Stimulated activated naive CD4-positive, alpha-beta T cell (primary cell): ENCODE measurements around the gene C2CD4A.

ENCODE experiments used
- DNase-seq, 6 experiments: peaks; one replicate each; lab custom pipeline; 2025; lab: John Stamatoyannopoulos, UW

C2CD4A gene

GRCh38 chr15:62059816-62060112 is 7.0 kb upstream of the C2CD4A start:
- peak in 5 of 6 experiments; percentile 38 to 76 (median 51) for DNase-seq

DNA sequence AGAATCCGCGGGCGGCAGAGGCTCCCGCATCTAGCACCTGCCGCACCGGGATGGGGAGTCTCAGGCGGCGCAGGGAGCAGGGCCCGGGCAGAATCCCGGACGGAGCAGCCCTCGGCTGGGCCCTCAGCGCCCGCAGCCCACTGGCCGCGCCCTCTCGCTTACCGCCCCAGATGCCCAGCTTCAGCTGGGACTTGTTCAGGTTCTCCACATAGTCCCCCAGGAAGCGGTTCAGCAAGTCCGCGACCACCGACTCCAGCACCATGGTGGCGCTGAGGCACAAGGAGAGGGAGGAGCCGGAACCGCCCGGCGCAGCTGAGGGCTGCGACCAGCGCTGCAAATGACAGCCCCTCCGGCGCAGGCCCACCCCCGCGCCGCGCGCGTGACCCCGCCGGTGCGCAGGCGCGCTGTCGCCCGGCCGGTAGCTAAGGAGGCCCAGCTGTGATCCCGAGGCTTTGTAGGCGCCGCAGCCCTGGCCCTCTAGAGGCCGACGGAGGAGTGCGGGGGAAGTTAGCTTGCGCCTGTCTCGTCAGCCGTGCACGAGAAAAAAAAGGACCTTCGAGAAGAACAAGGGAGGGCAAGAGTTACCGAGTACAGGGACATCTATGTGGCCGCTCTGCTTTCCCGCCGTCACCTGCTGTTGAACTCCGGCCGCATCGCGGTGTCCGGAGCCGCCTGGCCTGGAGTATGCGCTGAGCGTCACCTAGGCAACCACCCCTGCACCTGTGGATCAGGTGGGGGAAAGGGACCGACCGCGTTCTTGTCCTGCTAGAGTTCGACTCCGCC is 6.5 kb upstream of the C2CD4A start, which contains the start of gene VPS13C:
Gene VPS13C, minus strand, starts transcription at position 335 of the 783 bp plus-strand sequence. Its CDS starts 73 bp downstream, at position 262.
- peak; percentile 80 to 89 (median 86) for DNase-seq

- peak in 3 of 6 experiments; percentile 58 to 73 (median 60) for DNase-seq
Measured at GRCh38 chr15:62060896-62061280, 5.9 kb upstream of the C2CD4A start.

DNA sequence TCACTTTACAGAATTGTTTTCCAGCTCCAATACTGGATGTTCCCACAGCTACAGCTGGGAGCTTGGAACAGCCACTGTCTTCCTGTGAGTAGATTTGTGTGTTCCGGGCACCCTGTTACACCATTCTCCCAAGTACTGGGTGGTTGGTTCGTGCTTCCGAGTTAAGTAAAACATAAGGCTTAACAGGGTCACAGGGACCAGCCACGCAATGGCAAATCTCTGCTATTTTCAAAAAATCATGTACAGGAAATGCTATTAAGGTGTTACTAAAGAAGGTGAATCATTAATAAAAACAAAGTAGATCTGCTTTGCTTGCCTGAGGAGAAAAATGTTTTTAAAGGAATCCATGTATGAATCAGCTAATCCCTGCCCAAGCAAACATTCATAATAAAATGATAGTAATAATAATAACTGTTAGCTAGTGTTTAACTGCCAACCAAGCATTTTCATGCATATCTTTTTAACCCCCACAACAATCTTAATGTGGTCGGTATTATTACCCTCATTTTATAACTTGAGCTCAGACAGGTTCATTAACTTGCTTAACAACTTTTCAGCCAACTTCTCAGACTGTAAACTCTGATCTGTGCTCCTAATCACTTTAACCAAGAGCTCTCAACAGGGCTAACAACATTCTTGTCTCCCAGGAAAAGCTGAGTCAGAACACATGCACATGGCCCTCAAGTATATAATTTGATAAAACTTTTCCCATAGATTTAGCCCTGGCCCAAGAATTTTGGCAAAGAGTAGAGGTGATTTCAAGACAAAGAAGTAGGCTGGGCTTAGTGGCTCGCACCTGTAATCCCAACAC is 2.7 kb upstream of the C2CD4A start:
- DNase-seq = no peak

DNA sequence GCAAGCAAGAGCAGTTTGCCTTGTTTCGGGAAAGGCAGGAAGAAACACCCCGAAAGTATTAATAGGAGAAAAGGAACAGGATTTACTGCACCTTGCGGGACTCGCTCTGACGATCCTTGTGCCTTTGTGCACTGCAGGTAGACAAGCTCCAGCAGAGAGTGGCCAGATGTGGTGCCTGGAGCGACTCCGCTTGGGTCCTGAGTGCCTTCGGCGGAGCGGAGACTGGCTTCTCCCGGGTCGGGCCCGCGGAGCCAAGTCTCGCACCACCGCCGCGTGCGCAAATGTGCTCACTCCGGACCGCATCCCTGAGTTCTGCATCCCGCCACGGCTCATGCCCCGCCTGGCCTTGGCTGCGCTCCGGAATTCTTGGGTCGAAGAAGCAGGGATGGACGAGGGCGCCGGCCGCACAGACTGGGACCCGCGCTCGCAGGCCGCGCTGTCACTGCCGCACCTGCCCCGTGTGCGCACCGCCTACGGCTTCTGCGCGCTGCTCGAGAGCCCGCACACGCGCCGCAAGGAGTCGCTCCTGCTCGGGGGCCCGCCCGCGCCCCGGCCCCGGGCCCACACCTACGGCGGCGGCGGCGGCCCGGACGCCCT is 769 bp downstream of the C2CD4A start:
- peak in 2 of 6 experiments; percentile 13 to 32 for DNase-seq

DNA sequence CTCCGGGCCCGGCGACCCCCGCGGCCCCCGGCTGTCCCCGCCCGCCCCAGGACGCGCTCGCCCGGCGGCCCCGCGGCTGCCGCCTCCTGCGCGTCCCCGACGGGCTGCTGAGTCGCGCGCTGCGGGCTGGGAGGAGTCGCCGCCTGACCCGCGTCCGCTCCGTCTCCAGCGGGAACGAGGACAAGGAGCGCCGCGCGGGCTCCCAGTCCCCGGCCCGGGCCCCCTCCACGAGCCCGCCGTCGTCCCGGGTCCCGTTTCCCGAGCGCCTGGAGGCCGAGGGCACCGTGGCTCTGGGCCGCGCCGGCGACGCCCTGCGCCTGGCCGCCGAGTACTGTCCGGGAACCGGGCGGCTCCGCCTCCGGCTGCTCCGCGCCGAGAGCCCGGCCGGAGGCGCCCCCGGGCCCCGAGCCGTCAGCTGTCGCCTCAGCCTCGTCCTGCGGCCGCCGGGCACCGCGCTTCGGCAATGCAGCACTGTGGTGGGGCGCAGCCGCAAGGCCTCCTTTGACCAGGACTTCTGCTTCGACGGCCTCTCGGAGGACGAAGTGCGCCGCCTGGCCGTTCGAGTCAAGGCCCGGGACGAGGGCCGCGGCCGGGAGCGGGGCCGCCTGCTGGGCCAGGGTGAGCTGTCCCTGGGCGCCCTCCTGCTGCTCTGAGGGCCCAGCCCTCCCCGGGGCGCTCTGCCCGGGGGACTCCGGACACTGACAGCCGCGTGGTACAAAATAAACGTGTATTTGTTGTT is 1.5 kb downstream of the C2CD4A start:
- peak in 1 of 6 experiments; percentile 3 for DNase-seq

DNA sequence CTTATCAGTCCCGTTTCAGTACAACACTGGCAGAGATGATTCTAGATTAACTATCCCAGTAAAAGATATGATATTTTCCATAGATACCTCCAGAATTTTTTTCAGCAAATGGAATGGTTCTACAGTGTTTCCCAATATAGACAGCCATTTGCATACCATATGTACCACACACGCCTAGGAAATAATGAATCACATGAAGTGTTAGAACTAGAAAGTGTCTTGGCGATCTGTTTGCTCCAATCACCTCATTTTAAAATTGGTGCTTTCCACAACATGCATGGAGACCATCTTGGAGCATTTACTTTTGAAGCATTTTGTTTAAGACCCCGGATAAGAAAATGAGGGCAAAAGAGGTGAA is 2.0 kb downstream of the C2CD4A start:
- DNase-seq = no peak

GRCh38 chr15:62069551-62069950 is 2.8 kb downstream of the C2CD4A start:
- DNase-seq = no peak

DNA sequence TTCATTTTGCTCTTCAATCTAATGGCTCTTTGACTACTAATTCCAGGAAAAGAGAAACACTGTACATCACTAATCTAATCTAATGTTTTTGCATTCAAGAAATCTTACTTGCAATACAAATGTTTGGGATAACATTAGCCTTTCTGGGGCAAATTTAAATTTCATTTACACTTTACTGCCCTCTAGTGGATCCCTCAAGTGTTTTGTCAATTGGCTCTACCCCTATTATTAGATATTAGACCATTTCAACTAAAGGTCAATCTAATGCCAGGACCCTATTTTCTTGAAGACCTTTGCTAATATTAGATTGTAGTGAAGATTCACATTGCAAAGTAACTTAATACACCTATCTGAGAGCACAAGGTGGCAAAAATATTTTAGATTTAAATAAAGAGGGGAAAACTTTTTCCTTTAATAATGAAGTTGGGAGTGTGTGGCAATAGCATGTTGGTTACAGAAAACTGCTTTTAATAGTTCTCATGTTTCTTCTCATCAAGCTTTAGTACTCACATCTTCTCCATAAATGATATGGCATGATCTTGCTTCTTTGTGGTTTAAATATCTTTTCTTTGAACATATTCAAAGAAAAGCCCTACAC is 5.0 kb downstream of the C2CD4A start:
- DNase-seq = peak in 2 of 6 experiments; percentile 20 to 48

GRCh38 chr15:62075595-62076277 is 9.0 kb downstream of the C2CD4A start:
- no peak for DNase-seq

- no peak for DNase-seq
Measured at GRCh38 chr15:62079594-62079993, 12.8 kb downstream of the C2CD4A start.

DNA sequence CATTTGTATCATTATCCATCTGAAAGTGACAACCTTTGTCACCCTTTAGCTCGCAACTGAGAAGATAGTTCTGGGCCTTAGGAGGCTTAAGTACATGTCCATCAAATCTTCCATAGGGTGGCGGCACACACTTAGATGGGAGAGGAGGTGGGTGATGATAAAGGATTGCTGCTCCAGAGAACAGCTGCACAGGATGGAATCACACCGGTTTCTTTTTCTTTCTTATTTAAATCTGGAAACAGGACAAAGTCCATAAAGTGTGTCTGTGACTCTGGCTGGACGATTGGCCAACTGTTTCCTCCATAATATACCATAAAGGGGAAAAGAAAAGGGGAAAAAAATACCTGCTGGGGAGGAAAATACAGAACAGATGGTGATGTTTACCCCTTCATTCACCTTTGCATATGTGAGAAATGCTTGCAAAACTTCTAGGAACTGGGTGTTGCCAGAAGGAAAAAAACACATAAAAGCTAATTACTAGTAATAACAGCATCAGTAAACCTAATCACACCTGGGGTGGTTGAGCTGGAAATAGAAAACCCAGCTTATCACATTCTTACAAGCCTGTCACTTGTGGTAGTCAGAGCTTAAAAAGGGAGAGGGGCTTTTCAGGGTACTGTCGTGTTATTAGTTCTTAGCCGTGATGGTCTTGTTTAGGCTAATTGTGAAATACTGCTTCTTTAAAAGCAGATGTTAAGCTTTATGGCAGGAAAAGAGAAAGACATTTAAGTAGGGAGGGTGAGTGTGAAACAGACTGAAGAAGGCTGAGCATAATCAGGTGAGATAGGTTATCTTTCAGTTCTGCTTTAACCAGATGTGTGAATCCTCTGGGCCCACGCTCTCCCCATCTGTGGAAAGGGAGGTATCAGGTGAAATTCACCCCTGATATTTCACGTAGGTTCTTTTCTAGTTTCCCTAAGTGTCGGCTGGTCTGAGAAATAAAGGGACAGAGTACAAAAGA is 16.7 kb downstream of the C2CD4A start:
- DNase-seq = no peak

GRCh38 chr15:62085740-62086139 is 19.0 kb downstream of the C2CD4A start:
- DNase-seq = no peak

DNA sequence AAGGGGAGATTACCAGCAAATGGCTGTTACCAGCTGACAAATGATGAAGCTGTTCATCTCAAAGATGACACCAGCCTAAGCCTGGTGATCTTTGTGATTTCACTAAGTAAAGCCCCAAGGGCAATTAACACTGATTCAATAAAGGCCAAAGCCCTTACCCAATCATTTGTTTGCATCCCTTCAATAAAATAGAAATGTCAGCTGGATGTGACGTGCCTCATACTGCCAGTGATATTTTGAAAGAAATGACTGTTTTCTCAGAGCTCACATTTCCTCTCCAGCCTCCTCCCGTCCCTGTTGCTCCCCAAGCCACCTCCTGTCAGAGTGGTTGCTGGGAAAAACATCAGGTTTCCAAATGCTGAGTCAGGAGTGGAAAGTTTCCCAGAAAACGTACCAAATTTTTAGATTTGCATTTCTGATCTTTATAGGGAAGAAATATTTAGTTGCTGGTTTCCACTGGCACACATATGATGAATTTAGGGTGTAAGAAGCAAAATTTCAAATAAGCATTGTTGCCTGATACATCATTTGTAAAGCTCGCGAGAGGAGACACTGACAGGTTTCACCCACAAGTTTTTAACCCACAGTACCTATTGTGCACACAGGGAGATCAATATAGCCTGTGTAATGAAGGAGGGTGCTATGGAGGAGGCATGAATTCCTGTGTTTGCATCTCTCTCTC is 21.0 kb downstream of the C2CD4A start:
- DNase-seq = no peak

GRCh38 chr15:62088353-62088693 is 21.5 kb downstream of the C2CD4A start:
- no peak for DNase-seq

DNA sequence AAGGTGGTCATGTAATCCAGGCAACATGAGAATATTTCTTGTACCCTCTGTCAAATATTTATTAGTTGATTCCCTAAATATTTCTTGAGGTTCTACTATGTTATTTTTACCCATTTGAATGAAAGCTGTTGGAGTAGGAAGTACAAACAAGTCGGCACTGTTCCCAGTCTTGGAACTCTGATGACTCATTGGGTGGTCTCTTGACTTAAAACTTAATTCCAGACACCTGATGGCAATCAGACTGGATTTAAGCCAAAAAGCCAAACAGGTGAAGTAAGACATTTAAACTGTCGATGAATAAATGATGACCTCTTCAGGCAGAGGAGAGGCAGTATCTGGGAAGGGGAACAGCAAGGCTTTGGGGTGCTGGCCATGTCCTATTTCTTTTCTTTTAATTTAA is 22.8 kb downstream of the C2CD4A start:
- DNase-seq = no peak

GRCh38 chr15:62090988-62091387 is 24.2 kb downstream of the C2CD4A start:
- DNase-seq = no peak

DNA sequence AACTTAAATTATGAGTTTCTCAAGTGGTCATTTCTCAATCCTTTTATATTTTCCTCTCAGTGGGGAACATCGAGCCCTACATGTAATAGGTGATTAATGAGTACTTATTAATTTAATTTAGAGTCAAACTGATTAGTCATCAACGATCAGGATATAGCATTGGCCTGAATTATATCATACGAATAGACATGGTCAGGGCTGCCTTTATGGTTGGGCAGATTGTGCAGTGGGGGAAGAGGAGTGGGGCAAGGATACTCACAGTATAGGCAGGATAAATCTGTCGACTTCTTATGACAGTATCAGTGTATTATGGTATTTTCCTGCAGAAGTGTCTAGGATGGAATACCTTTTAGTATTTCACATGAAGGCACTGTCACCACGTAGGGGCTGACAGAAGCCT is 27.0 kb downstream of the C2CD4A start:
- no peak for DNase-seq

GRCh38 chr15:62094388-62094787 is 27.6 kb downstream of the C2CD4A start:
- no peak for DNase-seq
